GM06990 (cell line): ENCODE results near the gene ASPDH.

ENCODE experiments used
- DNase-seq: peaks from one replicate; pipeline ENCODE4 v3.0.0-alpha.2; 2011; ENCODE audit not compliant: insufficient read length; ENCODE audit errors: extremely low read depth
- H3K27me3 ChIP-seq: replicated peaks from 2 replicates; pipeline ENCODE4 v1.6.0; 2011; ENCODE audit warnings: low read length; ENCODE audit not compliant: control insufficient read depth, insufficient read depth
- H3K36me3 ChIP-seq: 2 replicates; pipeline ENCODE4 v1.5.1; 2011; ENCODE audit warnings: low read length; ENCODE audit not compliant: control insufficient read depth, insufficient read depth
- H3K4me3 ChIP-seq: replicated peaks from 2 replicates; pipeline ENCODE4 v1.5.1; 2011; ENCODE audit warnings: low read depth, mild to moderate bottlenecking, control low read depth, low read length
- CTCF ChIP-seq: IDR thresholded peaks from 2 replicates; pipeline ENCODE4 v1.5.1; 2011; ENCODE audit warnings: low read length, control low read depth, mild to moderate bottlenecking, inconsistent platforms; ENCODE audit not compliant: insufficient read depth, poor library complexity, severe bottlenecking

ASPDH gene

DNA sequence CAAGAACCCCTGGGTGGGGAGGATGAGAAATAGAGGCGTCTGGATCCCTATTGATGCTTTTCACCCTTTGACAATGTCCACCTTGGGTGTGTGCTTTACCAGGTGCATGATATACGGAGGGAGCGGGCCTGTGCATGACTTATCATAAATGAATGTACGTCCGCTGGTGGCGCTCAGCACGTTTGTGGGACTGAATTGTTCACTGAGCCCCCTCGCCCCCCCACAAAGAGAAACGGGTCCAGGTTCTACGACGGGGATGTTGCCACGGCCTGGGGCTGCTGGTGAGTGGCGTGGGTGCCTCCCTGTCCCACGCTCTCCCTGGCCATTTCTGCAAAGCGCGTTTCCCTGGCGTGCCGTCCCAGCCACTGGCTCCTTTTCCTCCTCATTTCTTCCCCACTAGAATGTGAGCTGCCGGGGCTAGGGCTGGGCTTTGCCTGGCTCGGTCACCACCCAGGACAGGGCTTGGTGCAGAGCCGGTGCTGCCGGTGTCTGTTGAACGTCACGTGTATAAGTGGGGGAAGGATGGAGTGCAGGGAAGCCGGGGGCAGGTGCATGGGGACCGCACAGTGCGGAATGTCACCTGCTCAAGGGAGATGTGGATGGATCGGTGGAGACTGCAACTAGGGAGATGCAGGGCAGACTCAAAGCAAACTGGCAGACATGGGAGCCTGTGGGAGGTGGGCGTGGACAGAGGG, 33.0 kb upstream of the ASPDH start:
- DNase-seq = no peak
- H3K27me3 ChIP-seq = no peaks in the 10 kb centered on the region
- no peak overlapping the region for H3K4me3 ChIP-seq
- H3K36me3 ChIP-seq = no peaks in the 10 kb centered on the region
- TF ChIP-seq CTCF = no peak

- H3K4me3 ChIP-seq = no peak overlapping the region
- H3K27me3 ChIP-seq = no peaks in the 10 kb centered on the region
- no peak for TF ChIP-seq CTCF
- DNase-seq = no peak
- no peaks in the 10 kb centered on the region for H3K36me3 ChIP-seq
These were observed 29.2 kb upstream of the ASPDH start for GRCh38 chr19:50542943-50543342.

DNA sequence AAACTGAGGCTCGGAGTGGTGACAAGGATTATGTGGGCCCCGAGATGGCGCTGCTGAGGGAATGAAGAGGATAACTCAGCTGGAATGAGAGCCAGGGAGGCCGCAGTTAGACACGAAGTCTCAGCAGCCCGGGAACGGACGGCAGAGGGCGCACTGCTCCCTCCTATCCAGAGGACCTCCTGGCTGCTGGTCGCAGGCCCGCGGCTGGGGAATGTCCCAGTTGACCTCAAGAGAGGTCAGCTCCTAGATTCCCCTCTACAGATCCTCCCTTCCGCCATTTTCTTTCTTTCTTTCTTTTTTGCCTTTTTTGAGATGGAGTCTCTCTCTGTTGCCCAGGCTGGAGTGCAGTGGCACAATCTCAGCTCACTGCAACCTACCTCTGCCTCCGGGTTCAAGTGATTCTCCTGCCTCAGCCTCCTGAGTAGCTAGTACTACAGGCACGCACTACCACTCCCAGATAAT, 24.1 kb upstream of the ASPDH start:
- peak; percentile 69 for DNase-seq
- Histone ChIP-seq H3K4me3 (no peak overlapping the region), H3K27me3 (no peaks in the 10 kb centered on the region), H3K36me3 (no peaks in the 10 kb centered on the region)
- TF ChIP-seq CTCF = peak; percentile 93

GRCh38 chr19:50537306-50537685, 23.6 kb upstream of the ASPDH start:
- Histone ChIP-seq H3K4me3 (no peak overlapping the region), H3K27me3 (no peaks in the 10 kb centered on the region), H3K36me3 (no peaks in the 10 kb centered on the region)
- no peak for TF ChIP-seq CTCF
- DNase-seq = no peak

GRCh38 chr19:50536662-50537305, 23.1 kb upstream of the ASPDH start:
- Histone ChIP-seq H3K36me3 (no peaks in the 10 kb centered on the region), H3K27me3 (no peaks in the 10 kb centered on the region), H3K4me3 (no peak overlapping the region)
- no peak for DNase-seq
- TF ChIP-seq CTCF = peak; percentile 13
